Measurements from ENCODE around the gene DNASE1L3. TPM values are rescaled to one million over a fixed set of nuclear protein-coding genes. Genes with fewer than 3 reads are reported as not detected.

Gene DNASE1L3, protein sequence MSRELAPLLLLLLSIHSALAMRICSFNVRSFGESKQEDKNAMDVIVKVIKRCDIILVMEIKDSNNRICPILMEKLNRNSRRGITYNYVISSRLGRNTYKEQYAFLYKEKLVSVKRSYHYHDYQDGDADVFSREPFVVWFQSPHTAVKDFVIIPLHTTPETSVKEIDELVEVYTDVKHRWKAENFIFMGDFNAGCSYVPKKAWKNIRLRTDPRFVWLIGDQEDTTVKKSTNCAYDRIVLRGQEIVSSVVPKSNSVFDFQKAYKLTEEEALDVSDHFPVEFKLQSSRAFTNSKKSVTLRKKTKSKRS
- total RNA-seq = 1 to 10 TPM; 1.4 to 2.3 TPM

DNA sequence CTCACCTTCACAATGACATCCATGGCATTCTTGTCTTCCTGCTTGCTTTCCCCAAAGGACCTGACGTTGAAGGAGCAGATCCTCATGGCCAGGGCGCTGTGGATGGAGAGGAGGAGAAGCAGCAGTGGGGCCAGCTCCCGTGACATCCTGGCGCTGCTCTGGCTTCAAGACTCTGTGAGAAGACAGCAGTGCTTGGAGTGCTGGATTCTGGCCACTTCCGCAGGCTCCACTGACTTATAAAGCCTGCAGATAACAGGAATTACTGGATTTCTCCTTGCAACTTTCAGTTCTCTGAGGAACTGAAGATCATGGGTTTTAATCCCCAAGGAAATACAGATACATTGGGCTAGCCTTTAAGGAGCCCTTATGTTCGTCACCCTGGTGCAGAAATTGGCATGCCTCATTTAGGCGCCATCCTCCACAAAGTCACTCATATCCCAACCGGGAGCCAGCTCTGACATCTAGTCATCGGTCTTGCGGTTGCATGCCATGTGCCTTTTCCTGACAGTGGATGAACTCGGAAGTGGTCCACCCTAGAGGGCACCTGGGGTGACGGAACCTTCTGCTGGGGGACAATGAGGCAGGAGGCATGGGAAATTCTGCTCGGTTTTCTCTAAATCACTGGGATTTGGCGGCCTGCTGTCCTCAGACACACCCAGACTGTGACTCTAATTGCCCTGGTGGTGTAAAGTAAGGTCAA lies at the start of gene DNASE1L3:
Gene DNASE1L3, minus strand, starts transcription at position 212 of the 700 bp plus-strand sequence. Its CDS starts 66 bp downstream, at position 146.
- intact Hi-C loops (cut with DNase I) = no loop called here
- Histone ChIP-seq H3K4me1 (replicated peaks) (no peaks in the 10 kb centered on the region), H3K9me3 (no peaks in the 10 kb centered on the region), H3K36me3 (no peaks in the 10 kb centered on the region), H3K27ac (no peak within 1 kb of the TSS), H3K27me3 (replicated peaks; ENCODE audit: insufficient read depth) (no peaks in the 10 kb centered on the region), H3K4me3 (no peak within 1 kb of the TSS)
- TF ChIP-seq, protein P1, sequence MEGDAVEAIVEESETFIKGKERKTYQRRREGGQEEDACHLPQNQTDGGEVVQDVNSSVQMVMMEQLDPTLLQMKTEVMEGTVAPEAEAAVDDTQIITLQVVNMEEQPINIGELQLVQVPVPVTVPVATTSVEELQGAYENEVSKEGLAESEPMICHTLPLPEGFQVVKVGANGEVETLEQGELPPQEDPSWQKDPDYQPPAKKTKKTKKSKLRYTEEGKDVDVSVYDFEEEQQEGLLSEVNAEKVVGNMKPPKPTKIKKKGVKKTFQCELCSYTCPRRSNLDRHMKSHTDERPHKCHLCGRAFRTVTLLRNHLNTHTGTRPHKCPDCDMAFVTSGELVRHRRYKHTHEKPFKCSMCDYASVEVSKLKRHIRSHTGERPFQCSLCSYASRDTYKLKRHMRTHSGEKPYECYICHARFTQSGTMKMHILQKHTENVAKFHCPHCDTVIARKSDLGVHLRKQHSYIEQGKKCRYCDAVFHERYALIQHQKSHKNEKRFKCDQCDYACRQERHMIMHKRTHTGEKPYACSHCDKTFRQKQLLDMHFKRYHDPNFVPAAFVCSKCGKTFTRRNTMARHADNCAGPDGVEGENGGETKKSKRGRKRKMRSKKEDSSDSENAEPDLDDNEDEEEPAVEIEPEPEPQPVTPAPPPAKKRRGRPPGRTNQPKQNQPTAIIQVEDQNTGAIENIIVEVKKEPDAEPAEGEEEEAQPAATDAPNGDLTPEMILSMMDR (IDR thresholded peaks at IDR 0.05) = no peak
- TF ChIP-seq POLR2A (IDR thresholded peaks at IDR 0.05) (no peak), POLR2AphosphoS5 (IDR thresholded peaks at IDR 0.05) (no peak)
- WGBS = 76% methylated on average over 14 of the region's 14 CpGs
- no peak for DNase-seq (ENCODE audit: low spot score)

DNA sequence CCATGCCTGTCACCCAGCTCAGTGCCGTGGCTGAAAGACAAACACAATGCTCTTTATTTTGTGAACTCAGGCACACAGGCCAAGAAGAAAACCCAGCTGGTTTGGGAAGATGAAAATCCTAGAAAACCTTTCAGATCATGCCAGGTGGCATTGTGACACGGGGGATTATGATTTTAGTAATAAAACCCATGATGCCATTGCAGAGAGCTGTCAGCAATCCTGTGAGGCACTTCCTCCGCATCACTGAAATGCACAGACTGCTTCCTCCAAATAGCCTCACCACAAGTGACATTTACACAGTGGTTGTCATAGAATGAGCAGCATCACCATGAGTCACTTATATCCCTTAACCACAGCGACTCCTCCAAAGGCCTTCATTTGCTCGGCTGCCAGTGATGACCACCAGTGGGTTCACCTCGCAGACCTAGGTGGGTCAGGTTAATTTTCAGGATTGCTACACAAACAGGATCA lies 49.5 kb upstream of the DNASE1L3 start:
- no peaks in the 10 kb centered on the region for H3K27me3 ChIP-seq (replicated peaks; ENCODE audit: insufficient read depth)
- intact Hi-C loops (cut with DNase I) = no loop called here
- TF ChIP-seq POLR2A (IDR thresholded peaks at IDR 0.05) = no peak
- TF ChIP-seq, protein P1 (IDR thresholded peaks at IDR 0.05) = no peak
- no peak for TF ChIP-seq POLR2AphosphoS5 (IDR thresholded peaks at IDR 0.05)
- H3K27ac ChIP-seq = no peak overlapping the region
- H3K4me1 ChIP-seq (replicated peaks) = no peaks in the 10 kb centered on the region
- no peaks in the 10 kb centered on the region for H3K36me3 ChIP-seq
- WGBS = 46% methylated on average over 6 of the region's 6 CpGs
- no peaks in the 10 kb centered on the region for H3K9me3 ChIP-seq
- DNase-seq (ENCODE audit: low spot score) = no peak
- H3K4me3 ChIP-seq = no peak overlapping the region

DNA sequence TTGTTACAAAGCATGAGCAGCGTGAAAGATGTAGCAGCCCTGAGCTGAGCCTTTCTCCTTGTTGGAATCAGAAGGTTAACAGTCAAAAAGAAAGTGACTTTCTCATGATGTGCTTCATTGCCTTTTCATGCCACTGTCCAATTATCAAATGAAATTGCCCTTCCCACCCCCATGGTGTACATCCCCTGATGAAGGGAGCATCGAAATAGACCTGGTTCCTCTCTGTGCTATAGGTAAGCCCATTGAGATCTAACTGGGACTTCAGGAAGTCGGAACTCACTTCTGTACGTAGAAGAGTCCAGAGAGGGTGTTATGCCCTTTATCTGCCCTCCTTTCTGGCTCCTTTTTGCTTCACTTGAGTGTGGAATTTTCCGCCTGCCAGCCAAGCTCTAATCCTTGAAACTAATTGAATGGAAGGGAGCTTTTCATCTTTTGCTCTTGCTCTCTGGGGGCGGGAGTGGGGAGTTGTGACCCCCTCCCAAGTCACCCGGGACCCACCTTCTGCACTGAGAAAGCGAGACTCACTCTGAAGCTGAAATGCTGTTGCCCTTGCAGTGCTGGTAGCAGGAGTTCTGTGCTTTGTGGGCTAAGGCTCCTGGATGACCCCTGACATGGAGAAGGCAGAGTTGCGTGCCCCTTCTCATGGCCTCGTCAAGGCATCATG lies 47.8 kb upstream of the DNASE1L3 start:
- H3K27me3 ChIP-seq (replicated peaks; ENCODE audit: insufficient read depth) = no peaks in the 10 kb centered on the region
- H3K4me3 ChIP-seq = no peak overlapping the region
- no peaks in the 10 kb centered on the region for H3K36me3 ChIP-seq
- no peak for DNase-seq (ENCODE audit: low spot score)
- H3K9me3 ChIP-seq = no peaks in the 10 kb centered on the region
- WGBS = 90% methylated on average over 10 of the region's 10 CpGs
- intact Hi-C loops (cut with DNase I) = no loop called here
- TF ChIP-seq POLR2AphosphoS5 (IDR thresholded peaks at IDR 0.05) = no peak
- TF ChIP-seq, protein P1 (IDR thresholded peaks at IDR 0.05) = no peak
- TF ChIP-seq POLR2A (IDR thresholded peaks at IDR 0.05) = no peak
- H3K4me1 ChIP-seq (replicated peaks) = peaks cover 2% of the 10 kb centered on the region
- no peak overlapping the region for H3K27ac ChIP-seq

DNA sequence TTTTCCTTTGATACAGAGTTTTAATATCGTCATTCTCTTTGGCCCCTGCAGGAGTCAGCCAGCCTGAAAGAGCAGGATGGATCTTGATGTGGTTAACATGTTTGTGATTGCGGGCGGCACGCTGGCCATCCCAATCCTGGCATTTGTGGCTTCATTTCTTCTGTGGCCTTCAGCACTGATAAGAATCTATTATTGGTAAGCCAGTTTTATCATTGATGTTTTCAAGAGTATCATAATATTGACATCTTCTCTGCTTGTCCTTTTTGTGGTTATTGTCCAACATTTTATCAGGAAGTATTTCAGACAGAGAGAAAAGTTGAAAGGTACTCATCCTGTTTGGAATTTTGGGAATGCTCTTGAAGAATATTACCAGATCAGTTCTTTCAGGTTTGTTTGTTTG lies 45.7 kb upstream of the DNASE1L3 start:
- H3K9me3 ChIP-seq = no peaks in the 10 kb centered on the region
- no peak overlapping the region for H3K27ac ChIP-seq
- intact Hi-C loops (cut with DNase I) = no loop called here
- DNase-seq (ENCODE audit: low spot score) = no peak
- WGBS = 91% methylated on average over 4 of the region's 4 CpGs
- no peaks in the 10 kb centered on the region for H3K27me3 ChIP-seq (replicated peaks; ENCODE audit: insufficient read depth)
- peaks cover 2% of the 10 kb centered on the region for H3K4me1 ChIP-seq (replicated peaks)
- TF ChIP-seq POLR2AphosphoS5 (IDR thresholded peaks at IDR 0.05) = no peak
- TF ChIP-seq POLR2A (IDR thresholded peaks at IDR 0.05) = no peak
- TF ChIP-seq, protein P1 (IDR thresholded peaks at IDR 0.05) = no peak
- H3K36me3 ChIP-seq = no peaks in the 10 kb centered on the region
- H3K4me3 ChIP-seq = no peak overlapping the region

All from prostate gland (tissue), 2 donors.